Pancreas (tissue), 10 donors: ENCODE measurements around the gene FAM53C. TPM values are rescaled to one million over a fixed set of nuclear protein-coding genes. Genes with fewer than 3 reads are reported as not detected.

Source experiments
- ATAC-seq, 4 donors: fragments of 200-7000 bp; cut with Tn5 transposase; one replicate each; pipeline versions ENCODE4 v1.8.0 to v1.9.1; 2020; ENCODE audit warnings: mild to moderate bottlenecking in 4 of 4, moderate library complexity in 4 of 4
- DNase-seq, 6 donors: peaks; one replicate each; pipeline ENCODE4 v3.0.0-alpha.2; 2020
- FAIRE-seq: peaks from 2 replicates; lab custom pipeline; 2012; peaks lifted over from hg19 to GRCh38; lab: Jason Lieb, UNC
- H3K27ac ChIP-seq, 4 donors: fragments of 200-600 bp; sonication (generic); 1 replicate in 3 of 4; 2 replicates in 1 of 4; pipeline versions ENCODE4 v1.5.0 to v1.8.0; 2020
- H3K27me3 ChIP-seq, 4 donors: fragments of 200-600 bp; one replicate each; pipeline ENCODE4 v1.8.0; 2021
- H3K36me3 ChIP-seq, 3 donors: fragments of 200-600 bp; sonication (generic) in 1 of 3; one replicate each; pipeline versions ENCODE4 v1.5.0 to v1.8.0; 2020 to 2021
- H3K4me1 ChIP-seq, 3 donors: fragments of 200-600 bp; one replicate each; pipeline ENCODE4 v1.8.0; 2021
- H3K4me3 ChIP-seq, 4 donors: fragments of 200-600 bp; sonication (generic) in 2 of 4; one replicate each; pipeline versions ENCODE4 v1.5.0 to v1.8.0; 2020 to 2021
- H3K9me3 ChIP-seq, 4 donors: fragments of 200-600 bp; one replicate each; pipeline ENCODE4 v1.8.0; 2021
- WGBS, 2 donors: extraction: QIAGEN DNeasy Blood & Tissue Kit; methylation state at CpG; one replicate each; pipeline ENCODE4 v1.1.7; 2013; 5-methylcytosine and 5-hydroxymethylcytosine counted together
- intact Hi-C, 3 donors: fragments of 100-400 bp; cut with DNase I; formaldehyde crosslinking; loops; one replicate each; pipeline versions ENCODE4 v1.11.1 to v1.14.2; 2022
- polyA plus RNA-seq, 2 donors: library from polyadenylated mRNA; stranded (reverse); fragments of 200-250 nt; gene quantifications; one replicate each; pipeline ENCODE4 v1.2.3, GENCODE V29; 2013
- total RNA-seq, 6 donors: library from RNA; stranded (reverse); fragmentation: NEBNext Ultra II Directional in 4 of 6; extraction: Animal tissue kit (Norgen Biotek cat#: 25700) in 4 of 6; gene quantifications; one replicate each; pipeline versions ENCODE4 v1.2.1 to v1.2.4, GENCODE V29; 2021 to 2023
- TF ChIP-seq, protein P1 (sequence below), 4 donors: fragments of 200-600 bp; sonication (generic) in 3 of 4; IDR thresholded peaks; one replicate each; pipeline versions ENCODE4 v1.5.0 to v1.8.0; 2021; ENCODE audit warnings: antibody characterized with exemption in 4 of 4
- donor health status: healthy with polysubstance abuse.
- donor health status: DM: no; HTN: no; CAD: no; lungs with moderate emphysema.
- donor health status: DM: no; HTN: no; CAD: no.
- donor health status: control.
- donor health status: control.
- donor health status: Bipolar disorder and iron deficiency.
- donor health status: DM: yes; HTN: yes; CAD: no.
- donor health status: DM: no; HTN: no; CAD: no.
- donor health status: DM: no; HTN: no; CAD: no.
- donor health status: DM: yes; HTN: yes; CAD: no.

The FAM53C gene
- total and polyA plus RNA-seq, 8 donors = 13.0 to 18.9 (median 16.3) TPM

DNA sequence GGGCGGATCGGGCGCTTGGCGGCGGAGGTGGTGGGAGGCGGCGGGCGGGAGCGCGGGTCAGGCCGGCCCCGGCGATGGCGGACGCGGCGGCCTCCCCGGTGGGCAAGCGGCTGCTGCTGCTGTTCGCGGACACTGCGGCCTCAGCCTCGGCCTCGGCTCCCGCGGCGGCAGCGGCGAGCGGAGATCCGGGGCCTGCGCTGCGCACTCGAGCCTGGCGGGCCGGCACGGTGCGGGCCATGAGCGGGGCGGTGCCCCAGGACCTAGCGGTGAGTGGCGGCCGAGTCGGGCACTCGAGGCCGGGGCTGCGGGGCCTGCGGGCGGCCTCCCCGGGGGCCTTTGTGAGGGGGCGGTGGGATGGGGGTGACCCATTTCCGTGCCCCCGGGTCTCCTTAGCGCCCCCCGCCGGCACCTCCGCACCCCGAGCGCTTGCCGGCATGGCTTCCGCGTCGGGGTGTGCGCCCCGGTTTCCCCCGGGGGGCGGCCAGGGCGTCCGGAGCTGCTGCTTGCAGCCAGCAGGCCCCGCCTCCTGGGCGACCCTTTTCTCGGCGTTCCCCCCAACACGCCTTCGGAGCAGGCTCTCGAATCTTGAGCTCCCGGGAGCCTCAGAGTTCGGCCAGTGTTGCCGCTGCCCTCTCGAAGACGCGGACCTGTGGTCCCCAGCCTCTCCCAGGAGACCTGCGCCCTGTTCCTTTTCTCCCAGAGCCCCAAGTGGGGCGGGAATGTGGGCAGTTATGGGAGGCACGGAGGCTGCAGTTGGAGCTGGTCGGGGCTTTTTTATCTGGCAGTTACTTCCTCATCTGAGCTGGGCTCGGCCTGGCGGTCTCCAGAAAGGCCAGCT lies 14.9 kb downstream of the FAM53C start:
- Histone ChIP-seq H3K9me3 (no peaks in the 10 kb centered on the region), H3K4me1 (peaks cover 16 to 23% (median 22%) of the 10 kb centered on the region in 3 donors), H3K27ac (peak overlapping the region; percentile 91 to 97 (median 95)), H3K27me3 (no peaks in the 10 kb centered on the region), H3K36me3 (peaks cover 0 to 6% (median 0%) of the 10 kb centered on the region in 3 donors), H3K4me3 (peak overlapping the region; percentile 92 to 99 (median 96))
- DNase-seq (peak; percentile 52 to 91 (median 70)), ATAC-seq (peak; percentile 61 to 80 (median 76)), FAIRE-seq (no peak)
- TF ChIP-seq, protein P1, sequence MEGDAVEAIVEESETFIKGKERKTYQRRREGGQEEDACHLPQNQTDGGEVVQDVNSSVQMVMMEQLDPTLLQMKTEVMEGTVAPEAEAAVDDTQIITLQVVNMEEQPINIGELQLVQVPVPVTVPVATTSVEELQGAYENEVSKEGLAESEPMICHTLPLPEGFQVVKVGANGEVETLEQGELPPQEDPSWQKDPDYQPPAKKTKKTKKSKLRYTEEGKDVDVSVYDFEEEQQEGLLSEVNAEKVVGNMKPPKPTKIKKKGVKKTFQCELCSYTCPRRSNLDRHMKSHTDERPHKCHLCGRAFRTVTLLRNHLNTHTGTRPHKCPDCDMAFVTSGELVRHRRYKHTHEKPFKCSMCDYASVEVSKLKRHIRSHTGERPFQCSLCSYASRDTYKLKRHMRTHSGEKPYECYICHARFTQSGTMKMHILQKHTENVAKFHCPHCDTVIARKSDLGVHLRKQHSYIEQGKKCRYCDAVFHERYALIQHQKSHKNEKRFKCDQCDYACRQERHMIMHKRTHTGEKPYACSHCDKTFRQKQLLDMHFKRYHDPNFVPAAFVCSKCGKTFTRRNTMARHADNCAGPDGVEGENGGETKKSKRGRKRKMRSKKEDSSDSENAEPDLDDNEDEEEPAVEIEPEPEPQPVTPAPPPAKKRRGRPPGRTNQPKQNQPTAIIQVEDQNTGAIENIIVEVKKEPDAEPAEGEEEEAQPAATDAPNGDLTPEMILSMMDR (IDR thresholded peaks at IDR 0.05) = peak in 1 of 4 donors; percentile 7
- 0% methylated on average over 45 to 88 of the region's 88 CpGs for WGBS, 2 donors
- intact Hi-C loops = no loop called here

DNA sequence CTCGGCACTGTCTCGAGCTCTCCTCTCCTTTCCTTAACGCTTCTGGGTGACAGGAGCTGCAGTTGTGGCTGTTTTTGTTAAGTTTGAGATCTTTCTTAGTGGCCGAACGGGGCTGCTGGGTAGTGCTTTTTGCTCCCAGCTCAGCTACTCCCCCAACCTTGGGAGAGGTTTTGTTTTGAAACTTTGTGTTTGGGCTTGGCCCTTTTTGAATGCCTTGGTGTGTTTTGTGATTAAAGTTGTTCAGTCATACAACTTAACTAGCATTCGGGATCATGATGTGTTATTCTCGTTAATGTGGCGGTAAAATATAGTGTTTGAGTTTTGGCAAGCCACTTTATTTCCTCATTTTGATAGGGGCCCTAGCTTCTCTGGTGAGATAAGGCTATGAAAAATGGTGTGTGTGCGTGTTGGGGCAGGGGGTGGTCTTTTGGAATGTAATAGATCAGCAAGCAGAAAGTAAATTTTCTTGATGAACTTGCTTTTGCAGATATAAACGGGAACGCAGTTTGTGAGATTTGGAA lies 15.6 kb downstream of the FAM53C start:
- H3K4me3 ChIP-seq = peak overlapping the region; percentile 92 to 99 (median 96)
- H3K9me3 ChIP-seq = no peaks in the 10 kb centered on the region
- no peak for DNase-seq
- WGBS, 2 donors = 0 to 1% methylated on average over 11 of the region's 11 CpGs
- FAIRE-seq = no peak
- TF ChIP-seq, protein P1 (IDR thresholded peaks at IDR 0.05) = no peak
- H3K27me3 ChIP-seq = no peaks in the 10 kb centered on the region
- ATAC-seq = peak in 2 of 4 donors; percentile 8 to 13
- no peaks in the 10 kb centered on the region for H3K36me3 ChIP-seq
- H3K27ac ChIP-seq = peak overlapping the region; percentile 91 to 97 (median 95)
- intact Hi-C loops = no loop called here
- H3K4me1 ChIP-seq = peaks cover 16 to 23% (median 22%) of the 10 kb centered on the region in 3 donors

DNA sequence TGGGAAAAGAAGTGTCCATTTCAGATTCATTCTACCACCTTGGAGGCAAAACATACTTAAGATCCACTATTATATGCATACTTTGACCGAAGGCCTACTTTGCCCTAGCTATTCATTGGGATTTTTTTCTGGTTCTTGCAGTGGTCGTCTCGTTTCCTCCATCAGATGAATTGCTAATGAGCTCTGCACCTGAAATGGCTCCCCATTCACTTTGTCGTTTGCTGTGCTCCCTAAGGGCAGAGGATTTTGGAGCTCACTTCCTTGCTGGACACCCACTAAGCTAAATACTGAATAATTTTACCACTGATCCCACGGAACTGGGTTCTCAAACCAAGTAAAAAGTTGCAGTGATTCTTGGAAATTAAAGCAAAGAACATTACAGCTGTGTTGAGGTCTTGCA lies 16.3 kb downstream of the FAM53C start:
- H3K36me3 ChIP-seq = no peaks in the 10 kb centered on the region
- peak overlapping the region in 2 of 4 donors; percentile 96 to 99 for H3K4me3 ChIP-seq
- WGBS, 2 donors = 11 to 19% methylated on average over 5 of the region's 5 CpGs
- H3K9me3 ChIP-seq = no peaks in the 10 kb centered on the region
- TF ChIP-seq, protein P1 (IDR thresholded peaks at IDR 0.05) = no peak
- peak overlapping the region in 2 of 4 donors; percentile 97 for H3K27ac ChIP-seq
- DNase-seq (no peak), ATAC-seq (no peak), FAIRE-seq (no peak)
- intact Hi-C loops = no loop called here
- H3K4me1 ChIP-seq = peaks cover 16 to 23% (median 22%) of the 10 kb centered on the region in 3 donors
- H3K27me3 ChIP-seq = no peaks in the 10 kb centered on the region

DNA sequence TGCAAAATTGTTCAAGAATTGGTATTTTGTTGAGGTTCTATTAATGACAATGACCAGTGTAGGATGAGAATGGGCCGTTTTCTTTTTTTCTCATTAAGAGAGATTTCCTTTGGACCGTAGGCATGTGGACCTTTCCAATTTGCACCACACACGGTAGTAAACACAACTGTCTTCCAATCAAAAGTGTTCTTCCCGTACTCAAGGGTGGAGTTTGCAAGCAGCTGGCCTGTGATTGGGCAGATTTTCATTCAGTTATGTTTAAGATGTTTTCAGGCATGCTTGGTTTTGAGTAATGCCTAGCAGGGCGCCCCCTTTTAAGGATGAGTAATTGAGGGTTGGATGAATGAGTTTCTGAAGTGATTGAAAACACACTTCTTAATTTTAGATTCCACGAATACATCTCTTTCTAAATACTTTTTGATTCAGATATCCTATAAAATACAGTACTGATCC lies 16.9 kb downstream of the FAM53C start:
- TF ChIP-seq, protein P1 (IDR thresholded peaks at IDR 0.05) = no peak
- no peak for DNase-seq
- no peak for FAIRE-seq
- H3K27me3 ChIP-seq = no peaks in the 10 kb centered on the region
- ATAC-seq = no peak
- no peaks in the 10 kb centered on the region for H3K36me3 ChIP-seq
- peak overlapping the region in 1 of 4 donors; percentile 96 for H3K4me3 ChIP-seq
- 21 to 34% methylated on average over 6 of the region's 6 CpGs for WGBS, 2 donors
- peaks cover 16 to 23% (median 22%) of the 10 kb centered on the region in 3 donors for H3K4me1 ChIP-seq
- peak overlapping the region in 1 of 4 donors; percentile 97 for H3K27ac ChIP-seq
- H3K9me3 ChIP-seq = no peaks in the 10 kb centered on the region
- intact Hi-C loops = no loop called here
